Fibroblast of pulmonary artery (primary cell): ENCODE measurements around the gene LAMC1.
"Not testable (repeated sequence)": the region's sequence is repeated elsewhere in the genome, so short reads cannot be mapped to it uniquely, and the experiment has no call there.

Experiments
- DNase-seq: peaks from one replicate; pipeline ENCODE4 v3.0.0-alpha.2; 2010; ENCODE audit warnings: low read depth
- H3K4me3 ChIP-seq: replicated peaks from 2 replicates; pipeline ENCODE4 v1.5.1; 2011; ENCODE audit warnings: low read depth, mild to moderate bottlenecking, control low read depth, low read length, moderate library complexity
- TF ChIP-seq, protein P1 (sequence below): IDR thresholded peaks from 2 replicates; pipeline ENCODE4 v1.5.1; 2011; ENCODE audit warnings: mild to moderate bottlenecking, control low read depth, low read length, inconsistent platforms; ENCODE audit errors: missing control alignments

The LAMC1 gene

GRCh38 chr1:183069562-183070216 is 46.5 kb downstream of the LAMC1 start:
- DNase-seq, result no peak
- TF ChIP-seq, protein P1, sequence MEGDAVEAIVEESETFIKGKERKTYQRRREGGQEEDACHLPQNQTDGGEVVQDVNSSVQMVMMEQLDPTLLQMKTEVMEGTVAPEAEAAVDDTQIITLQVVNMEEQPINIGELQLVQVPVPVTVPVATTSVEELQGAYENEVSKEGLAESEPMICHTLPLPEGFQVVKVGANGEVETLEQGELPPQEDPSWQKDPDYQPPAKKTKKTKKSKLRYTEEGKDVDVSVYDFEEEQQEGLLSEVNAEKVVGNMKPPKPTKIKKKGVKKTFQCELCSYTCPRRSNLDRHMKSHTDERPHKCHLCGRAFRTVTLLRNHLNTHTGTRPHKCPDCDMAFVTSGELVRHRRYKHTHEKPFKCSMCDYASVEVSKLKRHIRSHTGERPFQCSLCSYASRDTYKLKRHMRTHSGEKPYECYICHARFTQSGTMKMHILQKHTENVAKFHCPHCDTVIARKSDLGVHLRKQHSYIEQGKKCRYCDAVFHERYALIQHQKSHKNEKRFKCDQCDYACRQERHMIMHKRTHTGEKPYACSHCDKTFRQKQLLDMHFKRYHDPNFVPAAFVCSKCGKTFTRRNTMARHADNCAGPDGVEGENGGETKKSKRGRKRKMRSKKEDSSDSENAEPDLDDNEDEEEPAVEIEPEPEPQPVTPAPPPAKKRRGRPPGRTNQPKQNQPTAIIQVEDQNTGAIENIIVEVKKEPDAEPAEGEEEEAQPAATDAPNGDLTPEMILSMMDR, result no peak
- H3K4me3 ChIP-seq, result no peak overlapping the region

DNA sequence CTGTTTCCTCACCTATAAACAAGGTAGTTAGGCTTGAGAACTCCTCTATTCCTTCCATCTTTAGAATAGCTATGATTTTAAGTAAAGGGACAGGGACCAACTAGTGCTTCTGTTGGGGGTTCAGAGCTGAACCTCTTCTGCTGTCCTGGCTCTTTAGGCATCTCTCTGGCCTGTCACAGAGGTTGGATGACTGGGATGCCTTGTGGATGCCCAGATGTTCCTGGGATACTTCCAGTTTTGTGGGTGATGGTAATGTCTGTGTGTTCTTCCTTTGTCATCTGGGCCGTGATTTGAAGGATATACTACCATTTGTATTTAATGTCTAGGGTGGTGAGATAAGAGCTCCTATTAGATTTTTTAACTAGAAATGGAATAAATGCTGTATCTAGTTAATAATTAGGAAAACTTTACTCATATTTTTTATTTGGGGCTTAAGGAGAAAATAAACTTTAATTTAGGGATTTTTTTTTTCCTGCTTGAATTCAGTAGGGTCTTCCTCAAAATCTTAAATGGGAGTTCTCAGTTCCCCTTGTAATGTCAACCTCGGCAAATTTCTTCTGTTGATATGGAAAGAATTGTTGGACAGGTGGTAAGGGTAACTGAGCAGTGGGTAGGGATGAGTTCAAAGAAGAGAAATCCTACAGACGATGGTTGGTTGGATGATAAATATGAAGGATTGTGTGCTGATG is 47.2 kb downstream of the LAMC1 start:
- no peak overlapping the region for H3K4me3 ChIP-seq
- DNase-seq, result no peak
- TF ChIP-seq, protein P1, result no peak

GRCh38 chr1:183070923-183071618 is 47.9 kb downstream of the LAMC1 start:
- DNase-seq, result peak; percentile 78
- TF ChIP-seq, protein P1, result no peak
- H3K4me3 ChIP-seq, result no peak overlapping the region

GRCh38 chr1:183072595-183072994 is 49.4 kb downstream of the LAMC1 start:
- DNase-seq, result not testable (repeated sequence)

DNA sequence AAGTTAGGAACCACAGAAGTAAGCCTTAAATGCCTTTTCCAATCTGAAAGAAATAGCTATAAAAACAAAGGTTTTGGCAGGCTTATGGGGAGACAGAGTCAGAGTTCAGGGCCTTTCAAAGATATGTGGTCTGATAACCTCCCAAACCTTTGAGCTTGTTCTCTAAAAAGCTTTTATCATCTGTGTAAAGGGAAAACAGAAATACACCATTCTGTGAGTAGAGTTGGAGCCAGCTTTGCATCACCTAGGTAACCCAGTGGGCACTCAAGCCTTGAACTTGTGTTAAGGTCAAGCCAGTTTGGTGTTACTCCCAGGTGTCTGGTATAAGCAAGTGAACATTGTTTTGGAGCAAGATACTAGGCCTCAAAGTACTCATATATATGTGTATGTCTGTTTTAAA is 50.1 kb downstream of the LAMC1 start:
- TF ChIP-seq, protein P1, result no peak
- H3K4me3 ChIP-seq, result no peak overlapping the region
- DNase-seq, result no peak

More at GRCh38 chr1:183072595-183072994, 49.4 kb downstream of the LAMC1 start:
- not testable (repeated sequence) for H3K4me3 ChIP-seq

DNA sequence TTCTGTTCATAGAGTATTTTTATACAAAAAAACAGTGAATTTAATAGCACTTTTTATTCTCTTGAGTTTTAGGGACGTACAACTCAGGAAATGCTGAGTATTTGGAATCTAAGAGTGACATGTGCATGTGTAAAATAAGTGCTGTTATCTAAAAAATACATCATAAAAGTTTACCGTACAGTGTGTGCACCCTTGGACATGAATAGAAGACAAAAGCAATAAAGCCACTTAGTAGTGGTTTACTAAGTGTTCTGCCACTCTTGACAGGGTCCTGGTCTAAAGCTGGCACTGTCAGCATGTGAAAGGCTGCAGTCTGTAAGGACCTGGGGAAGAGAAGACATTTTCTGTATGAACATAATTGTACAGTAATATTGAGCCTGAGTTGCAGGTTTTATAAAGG is 51.0 kb downstream of the LAMC1 start:
- DNase-seq, result no peak
- TF ChIP-seq, protein P1, result no peak
- H3K4me3 ChIP-seq, result no peak overlapping the region

DNA sequence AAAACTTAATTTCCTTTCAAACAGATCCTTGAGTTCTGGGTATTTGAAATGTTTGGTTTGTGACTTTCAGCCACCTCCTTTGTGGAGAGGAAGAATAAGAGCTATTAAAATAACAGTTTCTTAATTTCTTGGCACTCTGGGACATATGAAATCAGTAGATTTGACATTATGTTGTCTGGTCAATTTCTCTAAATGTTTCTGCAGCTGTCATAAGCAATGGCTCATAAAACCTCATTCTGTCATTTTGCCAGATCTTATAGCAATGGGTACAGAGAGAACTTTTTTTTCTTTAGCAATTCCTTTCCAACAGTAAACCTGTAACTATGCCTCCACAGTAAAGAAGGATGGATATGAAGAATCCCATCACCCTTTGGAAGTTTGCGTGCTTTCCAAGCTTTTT is 52.6 kb downstream of the LAMC1 start:
- TF ChIP-seq, protein P1, result no peak
- no peak overlapping the region for H3K4me3 ChIP-seq
- peak; percentile 42 for DNase-seq
